ENCODE data around the gene DDX52.

DDX52 gene

GRCh38 chr17:37574427-37574826 lies 68.8 kb downstream of the DDX52 start:
- DNase-seq = no peak

DNA sequence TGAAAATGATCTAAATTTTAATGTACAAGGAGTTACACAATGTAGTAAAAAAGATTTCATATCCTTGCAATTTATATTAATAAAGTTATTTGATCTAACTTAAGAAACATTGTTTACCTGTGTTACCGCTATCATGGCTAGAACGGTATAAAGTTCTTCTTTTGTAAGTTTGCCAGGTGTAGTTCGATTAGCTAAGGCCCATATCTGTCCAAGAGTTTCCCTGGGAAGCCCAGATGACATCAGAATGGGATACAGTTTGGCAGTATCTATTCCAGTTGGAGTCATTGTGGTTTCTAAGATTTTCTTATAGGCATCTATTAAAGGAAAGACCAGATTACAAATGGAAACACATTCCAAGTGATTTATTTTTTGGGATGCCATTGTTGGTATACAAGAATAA lies 71.6 kb downstream of the DDX52 start:
- DNase-seq = no peak

- peak; percentile 12 for DNase-seq
Measured at GRCh38 chr17:37570527-37571093, 72.6 kb downstream of the DDX52 start.

DNA sequence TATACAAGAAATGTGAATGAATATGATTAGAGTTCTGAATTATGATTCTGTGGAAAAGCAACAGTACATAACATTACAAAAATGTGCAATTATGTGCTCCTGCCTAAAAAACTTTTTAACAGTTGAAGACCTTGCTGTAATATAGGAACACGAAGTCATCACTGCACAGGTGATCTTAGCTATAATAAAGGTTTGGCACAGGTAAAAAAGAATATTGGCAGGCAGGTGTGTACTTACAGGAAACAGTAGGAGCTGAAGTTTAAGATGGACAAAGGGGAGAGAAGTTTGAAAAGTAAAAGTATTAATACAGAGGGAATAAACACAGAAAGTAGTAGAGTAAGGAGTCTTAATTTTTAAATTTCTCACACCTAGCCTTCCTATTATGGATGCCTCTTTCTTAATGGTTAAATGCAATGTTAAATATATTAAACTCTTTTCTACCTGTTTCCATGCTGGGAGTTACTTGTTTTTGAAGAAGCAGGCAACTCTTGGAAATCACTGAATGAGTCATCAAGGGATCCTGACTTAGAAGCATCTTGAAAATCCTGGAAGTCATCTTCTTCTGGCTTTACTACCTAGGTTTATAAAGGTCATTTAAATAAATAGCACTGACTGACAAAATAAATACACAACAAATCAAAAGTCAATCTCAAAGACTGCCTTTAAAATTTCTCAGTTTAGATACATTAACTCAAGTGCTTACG lies 74.7 kb downstream of the DDX52 start:
- no peak for DNase-seq

DNA sequence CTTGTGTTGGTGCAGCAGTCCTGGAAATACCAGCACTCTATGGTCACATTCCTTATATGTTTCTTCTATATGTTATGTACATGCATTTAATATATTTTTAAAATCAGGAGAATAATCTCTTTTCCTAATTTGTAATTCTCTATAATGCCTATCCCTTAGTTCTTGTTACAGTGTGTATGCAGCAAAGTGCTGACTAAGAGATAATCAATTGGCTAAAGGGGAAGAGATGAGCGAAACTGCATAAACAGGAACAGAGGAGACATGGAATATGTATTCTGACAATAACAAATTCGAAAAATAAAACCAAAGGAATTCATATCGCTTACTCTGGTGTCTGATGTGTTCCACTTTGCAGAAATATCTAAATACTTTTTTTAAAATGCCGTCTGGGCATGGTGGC lies 75.7 kb downstream of the DDX52 start:
- DNase-seq = no peak

- DNase-seq = no peak
Measured at GRCh38 chr17:37567137-37567536, 76.1 kb downstream of the DDX52 start.

GRCh38 chr17:37564252-37564651 lies 79.0 kb downstream of the DDX52 start:
- DNase-seq = no peak

DNA sequence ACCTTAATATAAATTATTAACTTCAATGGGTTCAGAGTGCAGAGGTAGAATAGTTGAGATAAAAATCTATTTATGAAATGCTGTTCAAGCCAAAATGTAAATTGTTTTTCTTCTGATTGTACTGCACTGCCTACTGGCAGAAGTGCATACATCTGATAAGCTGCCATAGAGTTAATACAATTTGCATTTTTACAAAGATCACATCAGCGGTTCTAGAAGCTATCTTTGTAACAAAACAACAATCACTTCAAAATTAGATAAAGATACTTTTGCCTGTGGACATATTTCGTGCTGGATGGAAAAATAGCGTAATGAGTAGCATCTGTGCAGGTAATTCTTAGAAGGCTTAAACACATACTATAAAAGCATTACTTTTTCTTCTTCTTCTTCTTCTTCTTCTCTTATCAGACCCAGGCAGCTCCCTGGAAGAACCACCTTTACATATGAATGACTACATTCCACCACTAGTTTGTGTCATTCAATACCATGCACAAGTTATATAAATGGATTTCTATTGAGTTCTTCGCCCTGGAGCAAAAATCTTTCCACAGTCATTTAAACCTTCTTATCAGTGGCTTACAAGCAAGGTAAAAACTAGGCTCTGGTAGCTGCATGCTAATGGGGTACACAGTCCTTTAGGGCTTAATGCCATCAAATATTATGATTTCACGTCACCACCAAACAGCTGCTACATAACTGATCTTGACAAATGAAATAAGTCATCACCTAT lies 81.1 kb downstream of the DDX52 start:
- DNase-seq = no peak
